Fibroblast of skin of right quadriceps (primary cell): Measurements from ENCODE around the gene PRDM15.

ENCODE experiments used
- DNase-seq: peaks from one replicate; pipeline ENCODE4 v3.0.0-alpha.2; 2013

The PRDM15 gene, protein sequence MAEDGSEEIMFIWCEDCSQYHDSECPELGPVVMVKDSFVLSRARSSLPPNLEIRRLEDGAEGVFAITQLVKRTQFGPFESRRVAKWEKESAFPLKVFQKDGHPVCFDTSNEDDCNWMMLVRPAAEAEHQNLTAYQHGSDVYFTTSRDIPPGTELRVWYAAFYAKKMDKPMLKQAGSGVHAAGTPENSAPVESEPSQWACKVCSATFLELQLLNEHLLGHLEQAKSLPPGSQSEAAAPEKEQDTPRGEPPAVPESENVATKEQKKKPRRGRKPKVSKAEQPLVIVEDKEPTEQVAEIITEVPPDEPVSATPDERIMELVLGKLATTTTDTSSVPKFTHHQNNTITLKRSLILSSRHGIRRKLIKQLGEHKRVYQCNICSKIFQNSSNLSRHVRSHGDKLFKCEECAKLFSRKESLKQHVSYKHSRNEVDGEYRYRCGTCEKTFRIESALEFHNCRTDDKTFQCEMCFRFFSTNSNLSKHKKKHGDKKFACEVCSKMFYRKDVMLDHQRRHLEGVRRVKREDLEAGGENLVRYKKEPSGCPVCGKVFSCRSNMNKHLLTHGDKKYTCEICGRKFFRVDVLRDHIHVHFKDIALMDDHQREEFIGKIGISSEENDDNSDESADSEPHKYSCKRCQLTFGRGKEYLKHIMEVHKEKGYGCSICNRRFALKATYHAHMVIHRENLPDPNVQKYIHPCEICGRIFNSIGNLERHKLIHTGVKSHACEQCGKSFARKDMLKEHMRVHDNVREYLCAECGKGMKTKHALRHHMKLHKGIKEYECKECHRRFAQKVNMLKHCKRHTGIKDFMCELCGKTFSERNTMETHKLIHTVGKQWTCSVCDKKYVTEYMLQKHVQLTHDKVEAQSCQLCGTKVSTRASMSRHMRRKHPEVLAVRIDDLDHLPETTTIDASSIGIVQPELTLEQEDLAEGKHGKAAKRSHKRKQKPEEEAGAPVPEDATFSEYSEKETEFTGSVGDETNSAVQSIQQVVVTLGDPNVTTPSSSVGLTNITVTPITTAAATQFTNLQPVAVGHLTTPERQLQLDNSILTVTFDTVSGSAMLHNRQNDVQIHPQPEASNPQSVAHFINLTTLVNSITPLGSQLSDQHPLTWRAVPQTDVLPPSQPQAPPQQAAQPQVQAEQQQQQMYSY

GRCh38 chr21:41879190-41879998 is at the start of gene PRDM15:
Gene PRDM15, minus strand, starts transcription at chr21:41879344. Its CDS starts 18,981 bp downstream, at chr21:41860363.
- DNase-seq: peak; percentile 87

GRCh38 chr21:41928621-41929220 is 49.6 kb upstream of the PRDM15 start:
- no peak for DNase-seq

- no peak for DNase-seq
Measured at GRCh38 chr21:41927727-41928409, 48.7 kb upstream of the PRDM15 start.

DNA sequence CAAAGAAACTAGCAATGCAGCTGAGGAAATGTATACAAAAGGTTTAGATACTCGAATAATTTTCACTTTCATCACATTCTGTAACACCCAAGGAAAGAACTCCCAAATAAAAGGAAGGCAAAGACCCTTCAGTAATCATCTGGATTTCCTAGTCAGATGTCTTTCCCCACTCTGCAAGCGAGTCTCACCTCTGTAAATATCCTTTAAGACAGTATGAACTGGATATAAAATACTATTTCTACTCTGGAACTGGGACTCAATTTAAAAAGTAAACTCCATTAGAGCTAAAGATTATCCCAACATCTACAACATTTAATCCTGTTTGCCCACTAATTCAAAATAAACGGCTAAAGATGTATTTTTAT is 47.6 kb upstream of the PRDM15 start:
- no peak for DNase-seq

- peak; percentile 46 for DNase-seq
Measured at GRCh38 chr21:41926117-41926806, 47.1 kb upstream of the PRDM15 start.

- no peak for DNase-seq
Measured at GRCh38 chr21:41925767-41926116, 46.6 kb upstream of the PRDM15 start.

GRCh38 chr21:41924368-41924754 is 45.2 kb upstream of the PRDM15 start:
- DNase-seq: peak; percentile 25

DNA sequence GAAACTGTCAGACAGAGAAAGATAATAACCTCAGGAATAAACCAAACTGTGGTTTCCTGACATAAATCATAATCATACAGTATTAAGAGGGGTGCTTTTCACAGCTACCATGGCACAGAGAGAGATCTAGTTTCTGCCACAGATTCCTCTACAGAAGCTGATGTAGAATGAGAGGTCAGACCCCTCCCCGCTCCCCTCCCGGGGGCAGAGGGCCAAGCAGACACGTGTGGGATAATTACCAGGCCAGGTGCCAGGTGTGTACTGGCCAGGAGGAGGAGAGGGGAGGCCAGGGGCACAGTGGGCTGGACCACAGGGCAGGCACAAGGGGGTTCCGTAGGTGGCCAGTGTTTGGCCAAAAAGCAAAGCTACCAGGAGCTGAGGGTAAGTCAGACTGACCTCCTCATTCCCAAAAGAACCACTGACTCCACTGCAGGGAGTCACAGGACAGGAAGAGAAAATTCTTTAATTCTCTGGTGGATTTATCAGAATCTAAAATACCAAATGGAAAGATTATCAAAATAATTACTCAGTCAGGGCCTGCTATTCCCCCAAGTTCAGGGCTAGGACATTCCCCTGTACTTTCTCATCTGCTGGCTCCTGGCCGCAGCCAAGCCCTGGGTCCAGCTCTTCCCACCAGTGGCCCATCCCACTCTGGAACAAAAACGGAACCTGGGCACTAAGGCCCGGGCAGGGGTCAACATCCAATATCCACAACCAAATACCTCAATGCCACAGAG is 44.7 kb upstream of the PRDM15 start:
- peak; percentile 44 for DNase-seq

DNA sequence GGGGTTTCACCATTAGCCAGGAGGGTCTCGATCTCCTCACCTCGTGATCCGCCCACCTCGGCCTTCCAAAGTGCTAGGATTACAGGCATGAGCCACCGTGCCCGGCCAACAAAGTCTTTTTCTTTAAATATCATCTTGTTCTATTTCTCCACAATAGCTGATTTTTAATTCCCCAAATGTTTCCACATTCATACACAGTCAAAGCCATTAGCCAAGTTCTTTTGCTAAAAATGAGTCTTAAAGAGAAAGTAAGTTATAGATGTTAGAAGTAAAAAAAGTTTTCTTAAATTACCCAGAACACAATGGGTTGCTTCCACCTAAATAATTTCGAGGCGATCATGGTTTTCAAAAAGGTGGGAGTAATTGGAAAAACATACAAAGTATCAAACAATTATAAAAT is 44.0 kb upstream of the PRDM15 start:
- DNase-seq: no peak

DNA sequence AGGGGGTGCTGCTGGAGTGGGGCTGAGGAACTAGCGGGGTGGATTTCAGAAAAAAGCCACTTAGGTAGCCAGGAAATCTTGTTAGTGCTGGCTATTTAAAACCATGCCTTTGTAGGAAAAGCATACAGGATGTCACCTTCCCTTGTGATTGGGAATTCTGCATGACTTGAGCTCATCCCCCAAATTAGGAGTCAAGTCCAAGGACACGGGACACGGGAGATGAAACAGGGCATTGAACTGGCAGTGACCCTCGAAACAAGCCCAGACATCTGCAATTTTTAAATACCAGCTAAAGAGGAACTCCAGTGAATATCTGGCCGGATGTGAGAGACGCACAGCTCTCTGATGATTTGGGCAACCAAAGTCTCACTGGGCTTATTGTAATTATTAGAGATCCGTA is 41.9 kb upstream of the PRDM15 start:
- no peak for DNase-seq

DNA sequence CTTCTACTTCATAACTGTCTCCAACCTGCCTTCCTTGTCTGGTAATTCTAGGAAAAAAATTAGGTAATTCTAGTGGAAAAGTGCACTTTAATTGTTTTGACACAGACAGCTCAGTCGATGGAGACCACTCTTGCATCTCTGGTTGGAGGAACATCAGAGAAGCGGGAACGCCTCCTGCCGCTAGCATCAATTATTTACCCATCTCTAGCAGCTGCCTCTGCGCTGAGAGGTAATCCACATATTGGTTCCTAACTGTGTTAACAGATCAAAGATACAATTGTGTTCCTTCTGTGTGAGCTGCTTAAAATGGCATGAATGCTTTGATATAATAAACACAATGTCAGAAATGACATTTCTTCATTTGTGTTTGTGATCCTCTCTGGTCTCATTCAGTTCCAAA is 41.3 kb upstream of the PRDM15 start:
- DNase-seq: no peak

- no peak for DNase-seq
Measured at GRCh38 chr21:41919666-41920398, 40.7 kb upstream of the PRDM15 start.

DNA sequence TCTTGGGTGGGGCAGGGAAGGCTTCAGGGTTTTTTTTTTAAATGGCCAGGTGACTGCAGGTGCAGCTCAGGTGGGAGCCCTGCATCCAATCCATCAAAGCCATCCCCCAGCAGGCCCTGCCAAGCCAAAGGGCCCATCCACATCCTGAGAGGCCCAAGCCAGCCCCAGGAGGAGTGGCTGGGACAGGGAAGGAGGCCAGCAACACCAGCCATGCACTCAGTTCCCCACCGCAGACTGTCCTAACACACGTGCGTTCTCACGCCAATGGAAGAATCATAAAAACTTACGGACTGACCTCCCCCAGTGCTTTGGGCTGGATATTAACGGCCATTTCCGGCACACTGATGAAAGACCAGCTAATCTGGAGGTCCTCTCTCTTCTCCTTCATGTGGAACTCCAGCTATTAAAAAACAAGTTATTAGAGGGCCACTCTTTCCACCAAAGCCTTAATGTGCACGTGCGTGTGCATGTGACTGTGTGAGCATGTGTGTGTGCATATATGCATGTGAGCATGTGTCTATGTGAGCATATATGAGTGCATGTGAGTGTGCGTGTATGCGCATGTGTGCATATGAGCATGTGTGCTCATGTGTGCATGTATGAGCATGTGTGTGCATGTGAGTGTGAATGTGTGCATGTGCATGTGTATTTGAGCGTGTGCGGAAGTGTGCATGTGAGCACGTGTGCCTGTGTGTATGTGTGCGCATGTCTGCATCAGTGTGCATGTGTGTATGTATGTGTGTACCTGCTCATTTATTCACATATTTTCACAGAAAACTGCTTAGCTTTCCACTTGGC is 39.6 kb upstream of the PRDM15 start:
- no peak for DNase-seq

GRCh38 chr21:41917531-41917930 is 38.4 kb upstream of the PRDM15 start:
- DNase-seq: no peak

- DNase-seq: no peak
Measured at GRCh38 chr21:41916888-41917433, 37.8 kb upstream of the PRDM15 start.

- no peak for DNase-seq
Measured at GRCh38 chr21:41914965-41915364, 35.8 kb upstream of the PRDM15 start.

GRCh38 chr21:41914358-41914757 is 35.2 kb upstream of the PRDM15 start:
- no peak for DNase-seq

DNA sequence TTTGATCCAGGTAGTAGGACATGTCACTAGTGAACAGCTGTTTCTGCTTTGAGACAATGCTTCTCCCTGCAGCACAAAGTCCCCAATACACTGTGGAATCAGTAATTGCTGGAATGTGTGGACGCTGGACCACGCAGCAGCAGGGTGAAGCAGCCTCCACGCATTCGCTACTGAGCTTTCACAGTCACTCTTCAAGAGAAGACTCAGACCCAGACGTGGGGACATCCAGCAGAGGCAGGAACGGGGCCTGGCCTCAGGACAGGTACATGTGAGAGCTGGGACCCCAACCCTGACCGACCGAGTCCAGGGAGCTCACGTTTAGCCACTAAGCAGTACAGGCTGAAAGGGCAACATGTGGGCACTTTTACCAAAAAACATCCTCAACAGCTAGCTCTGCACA is 34.1 kb upstream of the PRDM15 start:
- DNase-seq: no peak
